ENCODE results near the gene DTD1.
A peak's percentile ranks its signal among the peaks of the same experiment; 100 is the strongest.

The DTD1 gene

DNA sequence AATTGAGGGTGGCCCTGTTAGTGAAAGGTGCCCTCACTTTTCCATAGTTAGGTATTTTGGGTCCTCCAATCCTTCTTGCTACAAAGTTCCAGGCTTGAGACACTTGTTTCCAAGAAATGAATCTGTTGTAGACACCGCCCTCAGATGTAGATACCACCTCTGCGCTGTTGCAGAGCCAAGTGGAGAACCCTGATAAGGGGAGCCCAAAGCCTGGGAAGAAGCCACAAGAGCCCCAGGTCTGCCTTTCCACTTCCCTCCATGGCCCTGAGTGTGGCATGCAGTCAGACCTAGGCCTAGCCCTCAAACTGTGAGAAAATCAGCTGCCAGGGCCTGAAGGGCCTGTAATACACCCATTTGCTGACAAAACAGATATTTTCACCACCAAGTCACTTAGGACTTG, 37.1 kb downstream of the DTD1 start:
- Histone ChIP-seq H3K4me3 (ENCODE audit: low read length) (no peak overlapping the region), H3K9me2 (replicated peaks; ENCODE audit: control insufficient read depth, low read length) (no peaks in the 10 kb centered on the region), H4K20me1 (ENCODE audit: control insufficient read depth, insufficient read depth, low read depth, low read length) (no peaks in the 10 kb centered on the region), H3K4me1 (ENCODE audit: control insufficient read depth, low read length) (peaks cover 3% of the 10 kb centered on the region; the same call in 1 of the 2 replicates), H3K36me3 (ENCODE audit: control insufficient read depth, low read length) (no peaks in the 10 kb centered on the region), H3K4me2 (ENCODE audit: low read length) (no peak overlapping the region), H3K27ac (ENCODE audit: low read depth, low read length) (no peak overlapping the region), H3K27me3 (ENCODE audit: control insufficient read depth, low read length) (no peaks in the 10 kb centered on the region), H3F3A (ENCODE audit: control insufficient read depth, insufficient read depth) (no peaks in the 10 kb centered on the region), H3K79me2 (ENCODE audit: control insufficient read depth, low read length) (no peaks in the 10 kb centered on the region), H3K9me3 (ENCODE audit: control insufficient read depth, insufficient read depth, low read length) (no peaks in the 10 kb centered on the region)
- TF ChIP-seq, protein P1, sequence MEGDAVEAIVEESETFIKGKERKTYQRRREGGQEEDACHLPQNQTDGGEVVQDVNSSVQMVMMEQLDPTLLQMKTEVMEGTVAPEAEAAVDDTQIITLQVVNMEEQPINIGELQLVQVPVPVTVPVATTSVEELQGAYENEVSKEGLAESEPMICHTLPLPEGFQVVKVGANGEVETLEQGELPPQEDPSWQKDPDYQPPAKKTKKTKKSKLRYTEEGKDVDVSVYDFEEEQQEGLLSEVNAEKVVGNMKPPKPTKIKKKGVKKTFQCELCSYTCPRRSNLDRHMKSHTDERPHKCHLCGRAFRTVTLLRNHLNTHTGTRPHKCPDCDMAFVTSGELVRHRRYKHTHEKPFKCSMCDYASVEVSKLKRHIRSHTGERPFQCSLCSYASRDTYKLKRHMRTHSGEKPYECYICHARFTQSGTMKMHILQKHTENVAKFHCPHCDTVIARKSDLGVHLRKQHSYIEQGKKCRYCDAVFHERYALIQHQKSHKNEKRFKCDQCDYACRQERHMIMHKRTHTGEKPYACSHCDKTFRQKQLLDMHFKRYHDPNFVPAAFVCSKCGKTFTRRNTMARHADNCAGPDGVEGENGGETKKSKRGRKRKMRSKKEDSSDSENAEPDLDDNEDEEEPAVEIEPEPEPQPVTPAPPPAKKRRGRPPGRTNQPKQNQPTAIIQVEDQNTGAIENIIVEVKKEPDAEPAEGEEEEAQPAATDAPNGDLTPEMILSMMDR (IDR thresholded peaks at IDR 0.05; ENCODE audit: low read depth, low read length, poor library complexity, severe bottlenecking) = no peak
- TF ChIP-seq EZH2phosphoT487 (IDR thresholded peaks at IDR 0.05; ENCODE audit: borderline replicate concordance, low read length) = no peak

DNA sequence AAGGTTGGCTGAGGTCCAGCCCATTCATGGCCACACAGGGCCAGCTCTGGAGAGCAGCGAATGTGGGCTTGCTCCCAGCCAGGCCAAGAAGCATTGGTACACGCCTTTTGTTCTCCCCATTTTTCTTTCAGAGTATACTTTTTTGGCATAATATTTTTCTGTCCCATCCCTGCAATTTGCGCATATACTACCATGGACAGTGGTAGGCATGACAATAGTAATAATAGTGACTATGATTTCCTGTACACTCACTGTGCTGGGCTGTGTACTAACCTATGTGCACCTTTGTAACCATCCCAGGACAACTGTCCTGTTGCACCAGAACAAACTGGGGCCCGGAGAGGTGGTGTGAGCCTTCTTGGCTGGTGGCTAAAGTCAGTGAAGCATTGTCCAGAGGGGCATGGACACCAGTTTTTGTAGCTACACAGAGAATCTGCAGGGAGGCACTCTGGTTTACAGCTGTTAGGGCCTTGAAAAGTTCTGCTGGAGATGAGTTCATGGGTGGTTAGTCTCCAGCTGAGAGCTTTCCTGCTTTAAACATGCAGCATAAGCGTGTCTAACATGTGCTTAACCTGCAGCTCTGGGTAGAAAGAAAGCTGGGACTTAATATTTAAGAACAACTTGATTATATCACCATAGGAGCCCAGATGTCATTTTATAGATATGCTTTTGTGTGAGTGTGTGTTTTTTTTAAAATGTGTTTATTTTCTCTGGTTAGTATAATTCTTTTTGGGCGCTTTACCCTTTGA, 38.2 kb downstream of the DTD1 start:
- H3K4me3 ChIP-seq (ENCODE audit: low read length) = no peak overlapping the region
- no peaks in the 10 kb centered on the region for H3F3A ChIP-seq (ENCODE audit: control insufficient read depth, insufficient read depth)
- H3K9me2 ChIP-seq (replicated peaks; ENCODE audit: control insufficient read depth, low read length) = no peaks in the 10 kb centered on the region
- peaks cover 2% of the 10 kb centered on the region; the same call in 1 of the 2 replicates for H3K4me1 ChIP-seq (ENCODE audit: control insufficient read depth, low read length)
- H3K4me2 ChIP-seq (ENCODE audit: low read length) = no peak overlapping the region
- no peak for TF ChIP-seq EZH2phosphoT487 (IDR thresholded peaks at IDR 0.05; ENCODE audit: borderline replicate concordance, low read length)
- TF ChIP-seq, protein P1 (IDR thresholded peaks at IDR 0.05; ENCODE audit: low read depth, low read length, poor library complexity, severe bottlenecking) = no peak
- H3K36me3 ChIP-seq (ENCODE audit: control insufficient read depth, low read length) = no peaks in the 10 kb centered on the region
- no peaks in the 10 kb centered on the region for H3K9me3 ChIP-seq (ENCODE audit: control insufficient read depth, insufficient read depth, low read length)
- H3K27me3 ChIP-seq (ENCODE audit: control insufficient read depth, low read length) = no peaks in the 10 kb centered on the region
- H4K20me1 ChIP-seq (ENCODE audit: control insufficient read depth, insufficient read depth, low read depth, low read length) = no peaks in the 10 kb centered on the region
- H3K79me2 ChIP-seq (ENCODE audit: control insufficient read depth, low read length) = no peaks in the 10 kb centered on the region
- no peak overlapping the region for H3K27ac ChIP-seq (ENCODE audit: low read depth, low read length)

DNA sequence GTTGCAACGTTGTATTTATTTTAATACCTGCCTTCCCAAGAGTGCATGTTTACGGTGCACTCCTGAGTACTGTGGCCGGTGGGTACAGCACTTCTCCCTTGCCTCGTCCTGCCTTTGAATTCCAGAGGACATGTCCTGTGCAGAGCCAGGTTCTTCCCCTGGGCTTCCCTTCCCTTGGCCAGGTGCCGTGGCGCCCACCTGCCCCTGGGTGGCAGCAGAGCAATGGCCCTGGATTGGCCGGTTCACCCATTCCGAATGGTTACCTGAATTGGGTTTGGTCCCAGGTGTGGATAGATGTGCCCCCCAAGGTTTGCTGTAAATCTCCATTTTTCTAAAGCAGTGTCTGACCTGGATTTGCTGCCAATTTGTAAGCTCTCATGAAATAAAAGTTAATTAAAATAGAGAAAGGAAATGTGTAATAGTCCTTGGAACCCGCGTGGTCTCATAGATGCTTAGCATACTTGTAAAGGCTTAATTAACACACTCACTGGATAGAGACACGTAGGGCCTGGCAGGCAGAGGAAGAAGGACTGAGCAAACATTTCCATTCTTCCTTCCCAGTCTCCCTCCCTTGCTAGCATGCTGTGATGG, 40.6 kb downstream of the DTD1 start:
- Histone ChIP-seq H3K36me3 (ENCODE audit: control insufficient read depth, low read length) (no peaks in the 10 kb centered on the region), H3K4me2 (ENCODE audit: low read length) (no peak overlapping the region), H3K9me3 (ENCODE audit: control insufficient read depth, insufficient read depth, low read length) (no peaks in the 10 kb centered on the region), H3F3A (ENCODE audit: control insufficient read depth, insufficient read depth) (no peaks in the 10 kb centered on the region), H3K27ac (ENCODE audit: low read depth, low read length) (no peak overlapping the region), H3K79me2 (ENCODE audit: control insufficient read depth, low read length) (no peaks in the 10 kb centered on the region), H3K4me3 (ENCODE audit: low read length) (no peak overlapping the region), H3K27me3 (ENCODE audit: control insufficient read depth, low read length) (no peaks in the 10 kb centered on the region), H4K20me1 (ENCODE audit: control insufficient read depth, insufficient read depth, low read depth, low read length) (no peaks in the 10 kb centered on the region), H3K4me1 (ENCODE audit: control insufficient read depth, low read length) (no peaks in the 10 kb centered on the region), H3K9me2 (replicated peaks; ENCODE audit: control insufficient read depth, low read length) (no peaks in the 10 kb centered on the region)
- TF ChIP-seq, protein P1 (IDR thresholded peaks at IDR 0.05; ENCODE audit: low read depth, low read length, poor library complexity, severe bottlenecking) = peak; percentile 75
- TF ChIP-seq EZH2phosphoT487 (IDR thresholded peaks at IDR 0.05; ENCODE audit: borderline replicate concordance, low read length) = no peak

All from DOHH2 (cell line).